HG03066 (cell line): ENCODE data around the gene DCST2.
"Not testable (repeated sequence)": the region's sequence is repeated elsewhere in the genome, so short reads cannot be mapped to it uniquely, and the experiment has no call there.

ENCODE experiments used
- ATAC-seq: cut with Tn5 transposase; IDR thresholded peaks from one replicate; pipeline ENCODE4 v1.9.1; 2021; ENCODE audit warnings: low read depth; ENCODE audit not compliant: unreplicated experiment

Gene DCST2

DNA sequence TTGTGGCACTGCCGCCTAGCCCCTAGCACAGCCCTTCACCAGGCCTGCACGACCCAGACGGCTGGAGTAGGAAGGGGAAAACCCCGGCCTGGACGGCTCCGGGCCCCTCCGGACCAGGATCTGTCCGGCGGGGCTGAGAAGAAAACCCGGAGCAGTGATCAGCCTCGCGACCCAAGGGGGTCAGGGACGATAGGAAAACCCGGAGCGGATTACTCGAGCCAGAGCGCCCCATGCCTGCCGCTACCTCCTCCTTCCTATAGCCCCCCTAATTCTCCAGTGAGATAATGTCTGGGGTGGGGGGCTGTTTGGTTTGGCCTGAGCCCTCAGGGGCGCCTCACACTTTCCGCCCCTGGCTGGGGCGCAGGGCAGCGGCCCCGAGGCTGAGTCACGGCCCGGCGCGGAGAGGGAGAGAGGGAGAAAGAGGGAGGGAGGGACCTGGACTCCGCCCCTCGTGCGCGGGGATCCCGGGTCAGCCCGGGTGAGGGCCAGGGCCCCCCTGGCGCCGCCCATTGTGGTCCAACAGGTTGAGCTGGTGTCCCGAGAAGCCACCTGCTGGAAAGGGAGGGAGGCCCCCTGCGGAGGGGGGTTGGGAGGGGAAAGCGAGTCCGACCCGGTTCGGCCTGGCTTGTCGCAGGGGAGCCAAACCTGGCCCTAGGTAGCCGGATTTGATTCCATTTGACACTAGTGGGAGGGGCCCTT lies 32.7 kb downstream of the DCST2 start:
- ATAC-seq = peak; percentile 38

- no peak for ATAC-seq
These were observed 33.2 kb downstream of the DCST2 start for GRCh38 chr1:155000411-155000725.

DNA sequence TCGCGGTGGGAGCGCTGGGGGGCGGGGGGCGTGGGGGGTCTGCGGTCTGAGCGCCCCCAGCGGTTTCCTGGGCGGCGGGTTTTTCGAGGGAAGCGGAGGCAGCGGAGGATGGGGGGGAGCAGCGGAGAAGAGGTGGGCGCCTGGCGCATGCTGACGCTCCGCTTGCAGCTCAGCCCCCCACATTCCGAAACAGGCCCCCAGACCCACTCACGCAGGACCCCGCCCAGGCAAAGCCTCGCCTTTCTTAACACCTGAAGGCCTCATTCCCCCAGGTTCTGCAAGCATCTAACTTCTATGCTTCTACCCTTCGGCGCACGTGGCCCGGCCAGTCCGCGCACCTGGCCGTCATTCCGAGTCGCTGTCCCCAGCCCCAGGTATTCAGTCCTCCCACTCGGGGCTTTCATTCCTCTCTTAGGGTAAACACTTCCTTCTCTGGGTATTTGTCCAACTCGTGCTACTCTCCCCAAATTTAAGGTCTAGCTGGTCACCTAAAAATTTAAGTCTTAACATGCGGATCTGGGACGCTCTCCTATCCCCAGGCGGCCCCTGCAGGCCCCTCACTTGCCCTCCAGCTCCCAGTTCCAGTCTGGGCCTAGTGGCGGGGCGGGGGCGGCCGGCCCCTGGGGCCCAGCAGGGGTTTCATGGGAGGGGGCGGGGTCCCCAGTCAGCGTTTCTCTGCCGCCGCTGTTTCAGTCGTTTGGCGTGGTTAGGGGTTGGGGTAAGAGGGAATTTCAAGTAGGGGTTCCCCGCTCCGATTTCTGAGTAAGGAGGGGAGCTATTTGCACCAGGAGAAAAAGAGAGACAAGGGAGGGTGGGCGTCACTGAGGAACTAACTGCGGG lies 33.8 kb downstream of the DCST2 start:
- ATAC-seq = no peak

DNA sequence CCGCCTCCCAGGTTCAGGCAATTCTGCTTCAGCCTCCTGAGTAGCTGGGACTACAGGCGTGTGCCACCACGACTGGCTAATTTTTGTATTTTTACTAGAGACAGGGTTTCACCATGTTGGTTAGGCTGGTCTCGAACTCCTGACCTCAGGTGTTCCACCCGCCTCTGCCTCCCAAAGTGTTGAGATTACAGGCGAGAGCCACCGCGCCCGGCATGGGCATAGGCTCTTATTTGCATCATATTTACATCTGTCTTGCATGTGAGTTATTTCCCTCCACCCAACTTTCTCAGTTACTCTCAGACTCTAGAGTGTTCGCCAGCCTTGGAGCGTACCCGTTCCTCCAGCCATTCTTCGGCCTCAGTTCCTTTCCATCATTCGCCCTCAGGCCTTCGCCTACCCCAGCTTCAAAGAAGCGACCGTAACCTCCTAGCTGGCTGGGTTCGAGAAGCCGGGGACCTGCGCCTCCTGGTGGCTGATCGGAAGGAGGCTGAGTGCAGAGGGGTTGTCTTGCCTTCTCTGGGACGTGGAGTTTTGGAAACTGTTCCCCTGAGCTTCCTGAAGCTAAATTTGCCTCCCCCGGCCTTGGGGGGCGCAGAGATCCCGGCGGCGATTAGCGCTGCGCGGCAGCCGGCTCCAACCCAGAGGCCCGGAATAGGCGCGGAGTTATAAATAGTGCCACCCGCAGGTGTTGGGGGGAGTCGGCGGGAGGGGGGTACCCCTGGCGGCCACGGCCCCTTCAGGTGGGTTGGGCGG lies 34.6 kb downstream of the DCST2 start:
- no peak for ATAC-seq

DNA sequence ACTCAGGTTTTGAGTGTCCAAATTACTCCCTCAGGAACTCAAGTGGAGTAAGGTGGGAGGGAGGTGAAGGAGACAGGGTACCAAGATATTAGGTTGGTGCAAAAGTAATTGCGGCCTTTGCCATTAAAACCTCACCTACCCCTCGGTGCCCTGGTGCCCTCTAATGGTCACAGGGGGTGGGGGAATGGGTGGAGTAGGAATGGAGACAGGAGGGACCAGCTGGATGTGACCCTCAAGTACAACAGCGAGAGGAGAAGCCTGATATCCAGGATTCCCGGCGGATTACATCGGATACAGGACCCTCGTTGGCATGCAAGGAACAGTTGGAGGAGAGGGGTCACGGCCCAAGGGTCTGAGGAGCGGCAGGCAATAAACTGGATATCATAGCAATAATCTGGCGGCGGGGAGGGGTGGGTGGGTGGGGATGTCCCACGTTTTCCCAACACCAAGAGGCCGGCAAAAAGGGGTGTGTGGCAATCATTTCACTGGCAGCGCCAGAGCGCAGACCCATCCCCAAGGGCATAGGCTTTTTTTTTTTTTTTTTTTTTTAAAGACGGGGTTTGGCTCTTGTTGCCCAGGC lies 35.3 kb downstream of the DCST2 start:
- ATAC-seq = no peak

GRCh38 chr1:154996966-154997701 lies 36.4 kb downstream of the DCST2 start:
- ATAC-seq = no peak

DNA sequence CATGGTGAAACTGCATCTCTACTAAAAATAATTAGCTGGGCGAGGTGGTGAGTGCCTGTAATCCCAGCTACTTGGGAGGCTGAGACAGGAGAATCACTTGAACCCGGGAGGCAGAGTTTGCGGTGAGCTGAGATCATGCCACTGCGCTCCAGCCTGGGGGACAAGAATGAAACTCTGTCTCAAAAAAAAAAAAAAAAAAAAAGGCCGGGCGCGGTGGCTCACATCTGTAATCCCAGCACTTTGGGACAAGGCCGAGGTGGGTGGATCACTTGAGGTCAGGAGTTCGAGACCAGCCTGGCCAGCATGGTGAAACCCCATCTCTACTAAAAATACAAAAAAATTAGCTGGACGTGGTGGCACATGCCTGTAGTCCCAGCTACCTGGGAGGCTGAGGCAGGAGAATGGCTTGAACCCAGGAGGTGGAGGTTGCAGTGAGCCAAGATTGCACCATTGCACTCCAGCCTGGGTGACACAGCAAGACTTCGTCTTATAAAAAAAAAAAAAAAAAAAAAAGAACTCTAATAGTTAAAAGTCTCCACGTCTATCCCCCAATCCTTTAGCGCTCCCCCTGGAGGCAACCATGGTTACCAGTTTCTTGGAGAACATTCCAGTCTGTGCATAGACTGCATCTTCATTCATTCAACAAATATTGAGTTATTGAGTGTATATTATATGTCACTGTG lies 38.1 kb downstream of the DCST2 start:
- not testable (repeated sequence) for ATAC-seq

DNA sequence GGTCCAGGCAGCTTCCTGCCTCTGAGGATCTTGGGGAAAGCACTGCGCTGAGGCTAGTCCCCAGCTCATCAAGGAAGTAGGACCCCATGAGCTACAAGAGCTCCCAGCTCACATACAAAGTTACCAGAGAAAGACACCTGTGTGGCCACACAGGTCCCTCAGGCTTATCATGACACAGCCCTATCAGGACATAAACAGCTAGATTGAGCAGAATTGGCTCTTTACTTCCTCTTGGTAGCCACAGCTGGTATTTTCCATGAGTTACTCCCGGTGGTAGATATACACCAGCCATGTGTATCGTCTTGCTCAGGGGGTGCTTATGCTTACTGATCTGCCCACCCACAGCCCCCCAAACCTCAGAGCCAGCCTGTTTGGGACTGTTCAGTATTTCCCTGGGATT lies 39.0 kb downstream of the DCST2 start:
- no peak for ATAC-seq

- ATAC-seq = no peak
These were observed 39.4 kb downstream of the DCST2 start for GRCh38 chr1:154994269-154994587.

DNA sequence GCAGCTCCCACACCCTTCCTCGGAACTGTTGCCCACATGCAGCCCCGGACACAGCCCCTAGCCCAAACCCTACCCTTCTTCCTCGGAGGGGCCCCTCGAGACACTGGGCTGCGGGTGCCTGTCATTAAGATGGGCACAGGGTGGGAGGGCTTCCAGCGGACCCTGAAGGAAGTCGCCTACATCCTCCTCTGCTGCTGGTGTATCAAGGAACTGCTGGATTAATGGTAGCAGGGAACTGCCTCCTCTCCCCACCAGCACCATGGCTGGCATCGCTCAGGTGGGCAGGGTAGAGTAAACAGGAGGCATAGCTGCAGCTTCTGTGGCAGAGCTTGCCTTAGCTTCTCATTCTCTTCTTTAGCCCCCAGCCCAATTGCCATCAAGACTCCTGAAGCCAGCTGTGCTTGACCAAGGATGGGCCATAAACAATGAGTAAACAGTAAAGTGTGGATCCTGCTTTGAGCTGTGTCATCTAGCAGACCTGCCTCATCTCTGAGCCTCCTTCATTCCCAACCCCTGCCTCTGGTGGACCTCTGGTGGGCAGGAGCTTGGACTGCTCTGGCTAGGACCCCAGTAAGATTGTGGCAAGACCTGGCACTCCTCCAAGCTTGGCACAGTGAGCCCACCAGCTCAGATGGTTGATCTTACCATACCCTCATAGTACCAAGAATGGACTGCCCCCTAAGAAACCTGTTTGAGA lies 39.9 kb downstream of the DCST2 start, which contains the start of gene LENEP:
TSS of gene LENEP (plus strand) at position 15 of the 697 bp plus-strand sequence. CDS start at position 37, 22 bp downstream.
- no peak for ATAC-seq

DNA sequence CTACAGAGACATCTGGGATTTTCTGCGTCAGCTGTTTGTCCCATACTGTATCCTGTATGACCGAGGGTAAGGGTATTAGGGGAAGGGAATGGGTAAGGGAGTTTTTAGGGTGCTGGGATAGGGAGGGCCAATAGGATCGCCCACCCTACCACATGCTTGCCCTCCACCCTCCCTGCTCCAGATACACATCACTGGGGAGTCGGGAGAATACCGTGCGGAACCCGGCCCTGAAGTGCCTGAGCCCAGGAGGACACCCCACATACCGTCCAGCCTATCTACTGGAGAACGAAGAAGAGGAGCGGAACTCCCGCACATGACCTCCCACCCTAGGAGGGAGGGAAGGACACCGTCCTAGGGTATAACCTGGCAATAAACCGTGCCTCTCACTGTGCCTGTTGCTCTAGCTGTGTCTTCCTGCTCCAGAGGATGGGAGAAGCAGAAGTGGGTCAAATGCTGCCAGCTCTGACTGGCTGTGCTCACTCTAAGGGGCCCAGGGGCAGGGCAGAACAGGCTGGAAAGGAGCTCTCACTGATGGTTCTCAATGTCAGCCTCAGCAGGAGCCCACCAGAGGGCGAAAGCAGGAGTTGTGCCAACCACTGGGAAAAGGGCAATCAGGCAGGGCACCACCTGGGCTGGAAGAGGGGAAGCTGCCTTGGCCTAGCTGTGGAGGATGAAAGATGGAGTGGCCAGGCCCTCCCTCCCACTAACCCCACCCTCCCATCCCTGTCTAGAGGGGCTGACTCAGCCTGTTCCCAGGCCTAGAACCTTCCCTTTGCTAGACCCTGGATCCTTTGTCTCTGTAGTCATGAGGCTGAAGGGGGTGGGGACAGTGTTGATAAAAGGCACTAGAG lies 40.6 kb downstream of the DCST2 start:
- no peak for ATAC-seq

GRCh38 chr1:154990276-154990675 lies 43.3 kb downstream of the DCST2 start:
- ATAC-seq = no peak

DNA sequence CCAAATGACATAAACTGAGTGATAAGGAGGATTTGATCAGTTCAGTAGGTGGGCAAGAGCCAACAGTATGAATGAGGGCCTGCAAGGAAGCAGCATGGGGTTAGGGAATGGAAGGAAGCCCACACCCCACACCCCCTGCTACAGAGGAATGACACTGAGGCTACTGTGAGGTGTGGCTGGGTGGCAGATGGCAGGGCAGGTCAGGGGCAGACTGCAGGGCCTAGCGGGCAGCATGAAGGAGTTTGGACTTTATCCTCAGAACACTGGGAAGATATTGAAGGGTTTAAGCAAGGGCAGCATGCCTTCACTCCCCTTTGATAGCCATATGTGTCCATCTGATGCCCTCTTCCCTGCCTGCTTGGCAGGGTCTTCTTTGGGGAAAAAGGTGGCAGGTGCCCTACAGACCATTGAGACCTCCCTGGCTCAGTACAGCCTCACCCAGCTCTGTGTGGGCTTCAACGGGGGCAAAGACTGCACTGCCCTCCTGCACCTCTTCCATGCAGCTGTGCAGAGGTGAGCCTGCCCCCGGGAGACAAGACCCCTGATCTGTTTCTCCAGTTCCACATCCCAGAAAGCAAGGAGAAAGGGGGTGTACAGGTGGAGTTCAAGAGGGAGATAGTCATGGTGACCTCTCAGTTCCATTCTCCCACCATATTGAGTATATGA lies 44.3 kb downstream of the DCST2 start:
- no peak for ATAC-seq

DNA sequence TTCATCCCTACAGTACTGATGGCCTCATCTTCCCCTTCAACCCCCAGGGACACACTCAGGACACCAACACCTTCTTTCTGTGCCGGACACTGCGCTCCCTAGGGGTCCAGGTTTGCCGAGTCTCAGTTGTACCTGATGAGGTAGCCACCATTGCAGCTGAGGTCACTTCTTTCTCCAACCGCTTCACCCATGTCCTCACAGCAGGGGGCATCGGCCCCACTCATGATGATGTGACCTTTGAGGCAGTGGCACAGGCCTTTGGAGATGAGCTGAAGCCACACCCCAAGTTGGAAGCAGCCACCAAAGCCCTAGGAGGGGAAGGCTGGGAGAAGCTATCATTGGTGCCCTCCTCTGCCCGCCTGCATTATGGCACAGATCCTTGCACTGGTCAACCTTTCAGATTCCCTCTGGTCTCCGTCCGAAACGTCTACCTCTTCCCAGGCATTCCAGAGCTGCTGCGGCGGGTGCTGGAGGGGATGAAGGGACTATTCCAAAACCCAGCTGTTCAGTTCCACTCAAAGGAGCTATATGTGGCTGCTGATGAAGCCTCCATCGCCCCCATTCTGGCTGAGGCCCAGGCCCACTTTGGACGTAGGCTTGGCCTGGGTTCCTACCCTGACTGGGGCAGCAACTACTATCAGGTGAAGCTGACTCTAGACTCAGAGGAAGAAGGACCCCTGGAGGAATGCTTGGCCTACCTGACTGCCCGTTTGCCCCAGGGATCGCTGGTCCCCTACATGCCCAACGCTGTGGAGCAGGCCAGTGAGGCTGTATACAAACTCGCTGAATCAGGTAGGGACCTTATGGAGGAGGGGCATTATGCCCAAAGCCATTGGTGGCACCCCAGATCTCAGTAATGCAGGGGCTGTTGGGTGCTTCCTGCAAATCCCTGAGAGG lies 45.3 kb downstream of the DCST2 start:
- ATAC-seq = no peak

DNA sequence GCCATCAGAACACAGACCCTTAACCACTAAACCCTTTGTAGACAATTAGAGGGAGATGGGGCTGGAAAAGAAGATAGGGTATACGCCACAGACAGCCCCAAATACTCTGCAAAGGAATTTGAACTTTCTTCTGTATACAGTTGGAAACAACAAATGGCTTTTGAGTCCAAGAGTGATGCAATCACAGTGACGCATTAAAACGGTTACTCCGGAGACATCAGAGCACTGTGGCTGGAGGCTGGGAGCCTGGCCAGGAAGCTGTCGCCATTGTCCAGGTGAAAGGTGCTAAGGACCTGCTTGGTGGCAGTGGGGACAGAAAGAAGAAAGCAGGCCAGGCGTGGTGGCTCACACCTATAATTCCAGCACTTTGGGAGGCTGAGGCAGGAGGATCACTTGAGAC lies 46.3 kb downstream of the DCST2 start:
- no peak for ATAC-seq

GRCh38 chr1:154986736-154987135 lies 46.8 kb downstream of the DCST2 start:
- ATAC-seq = not testable (repeated sequence)
